Kidney tubule cell (primary cell): ENCODE results near the gene RNF151.
"Not testable (repeated sequence)": the region's sequence is repeated elsewhere in the genome, so short reads cannot be mapped to it uniquely, and the experiment has no call there.

Experiments used
- DNase-seq: peaks from one replicate; pipeline ENCODE4 v3.0.0-alpha.2; 2018; ENCODE audit warnings: low spot score

The RNF151 gene

GRCh38 chr16:2007081-2007836 is 40.6 kb downstream of the RNF151 start:
- DNase-seq: no peak

DNA sequence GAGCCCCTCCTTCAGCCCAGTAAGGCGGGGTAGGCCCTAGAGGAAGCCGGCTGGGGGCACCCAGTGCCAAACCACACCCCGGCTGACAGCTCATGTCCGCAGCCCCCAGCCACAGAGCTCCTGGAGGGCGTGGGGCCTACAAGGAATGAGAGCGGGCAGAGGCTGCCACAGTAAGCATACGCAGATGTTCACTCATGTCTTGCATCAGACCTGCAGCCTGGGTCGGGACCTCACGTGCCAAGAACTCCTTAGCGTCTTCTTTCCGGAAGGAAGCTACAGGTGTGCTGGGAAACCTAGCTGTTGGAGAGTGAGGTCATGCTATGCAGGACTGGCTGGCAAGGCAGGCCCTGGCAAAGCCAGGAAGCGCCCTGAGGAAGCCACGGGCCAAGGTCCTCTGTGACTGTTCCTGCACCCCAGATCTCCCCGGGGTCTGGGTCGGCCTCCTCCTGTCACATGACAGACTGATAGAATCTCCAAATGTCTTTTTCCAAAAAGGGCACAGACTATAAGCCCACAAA is 41.4 kb downstream of the RNF151 start:
- DNase-seq: peak; percentile 48

GRCh38 chr16:2008631-2009163 is 42.0 kb downstream of the RNF151 start:
- DNase-seq: peak; percentile 28

GRCh38 chr16:2009164-2009711 is 42.6 kb downstream of the RNF151 start:
- no peak for DNase-seq

GRCh38 chr16:2009791-2010510 is 43.3 kb downstream of the RNF151 start, which contains the start of gene ZNF598:
Gene ZNF598 (minus strand): TSS chr16:2009821.
- DNase-seq: peak; percentile 87

- DNase-seq: not testable (repeated sequence)
These were observed 45.1 kb downstream of the RNF151 start for GRCh38 chr16:2011726-2012125.

GRCh38 chr16:2013527-2013926 is 46.9 kb downstream of the RNF151 start:
- DNase-seq: no peak

DNA sequence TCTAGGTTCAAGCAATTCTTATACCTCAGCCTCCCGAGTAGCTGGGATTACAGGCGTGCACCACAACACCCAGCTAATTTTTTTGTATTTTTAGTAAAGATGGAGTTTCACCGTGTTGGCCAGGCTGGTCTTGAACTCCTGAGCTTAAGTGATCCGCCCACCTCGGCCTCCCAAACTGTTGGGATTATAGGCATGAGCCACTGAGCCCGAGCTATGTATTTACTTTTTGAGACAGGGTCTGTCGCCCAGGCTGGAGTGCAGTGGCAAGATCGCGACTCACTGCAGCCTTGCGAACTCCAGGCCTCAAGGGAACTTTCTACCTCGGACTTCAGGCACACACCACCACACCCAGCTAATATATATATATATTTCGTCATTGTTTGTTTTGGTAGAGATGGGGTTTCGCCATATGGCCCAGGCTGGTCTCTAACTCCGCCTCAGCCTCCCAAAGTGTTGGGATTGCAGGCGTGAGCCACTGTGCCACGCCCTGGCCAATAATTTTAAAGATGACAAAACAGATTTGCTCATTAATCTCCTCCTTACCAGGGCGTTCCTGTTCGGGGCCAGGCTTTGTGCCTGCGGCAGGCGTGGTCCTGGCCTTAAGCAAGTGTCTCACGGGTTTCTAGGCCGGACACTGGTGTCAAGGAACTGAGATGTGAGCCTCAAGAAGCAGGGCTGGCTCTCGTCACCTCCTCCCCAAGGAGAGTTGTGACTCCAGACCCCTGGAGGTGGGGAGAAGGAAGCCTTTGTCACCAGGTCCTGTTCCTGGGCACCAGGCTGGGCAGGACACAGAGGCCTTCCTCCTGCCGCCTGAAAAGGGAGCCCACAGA is 48.7 kb downstream of the RNF151 start:
- DNase-seq: no peak

DNA sequence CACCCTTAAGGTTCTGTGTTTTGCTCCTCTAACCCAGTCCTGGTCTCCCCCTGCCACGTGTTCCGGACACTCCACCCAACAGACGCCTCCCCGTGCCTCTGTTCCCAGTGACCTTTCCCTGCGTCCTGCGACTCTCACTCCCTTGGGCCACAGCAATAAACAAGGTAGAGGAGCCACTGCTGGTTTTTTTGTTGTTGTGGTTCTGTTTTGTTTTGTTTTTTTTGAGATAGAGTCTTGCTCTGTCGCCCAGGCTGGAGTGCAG is 49.2 kb downstream of the RNF151 start:
- DNase-seq: no peak

DNA sequence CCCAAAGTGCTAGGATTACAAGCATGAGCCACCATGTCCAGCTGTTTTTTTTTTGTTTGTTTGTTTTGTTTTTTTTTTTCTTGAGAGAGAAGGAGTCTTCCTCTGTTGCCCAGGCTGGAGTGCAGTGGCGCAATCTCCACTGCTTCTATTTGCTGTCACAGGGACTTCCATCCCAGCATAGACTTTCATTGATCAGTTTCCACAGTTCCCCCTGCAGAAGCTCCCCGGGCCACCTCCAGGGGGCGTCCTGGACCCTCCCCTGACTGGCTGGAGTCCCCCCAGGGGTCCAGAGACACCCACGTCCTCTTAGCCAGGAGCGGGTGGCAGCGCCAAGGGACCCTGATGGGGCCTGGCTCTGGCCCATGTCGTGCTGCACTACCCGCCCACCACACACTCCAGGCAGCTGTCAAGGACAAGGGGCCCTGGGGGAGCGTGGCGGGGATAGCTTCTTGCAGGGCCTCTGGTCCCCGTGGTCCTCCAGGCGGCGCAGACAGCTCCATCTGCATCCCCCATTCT is 49.8 kb downstream of the RNF151 start:
- DNase-seq: no peak
